Activated T-helper 2 cell treated with anti-CD3 and anti-CD28 coated beads, Interferon-gamma antibody, Interleukin-2, Interleukin-4, amounts not matched to agents 10 μg/mL and 5 μg/mL and 100 μg/mL, durations not matched to agents 14 hours and 24 hours and 36 hours (primary cell): Measurements from ENCODE around the gene TSNAXIP1. TPM values are rescaled to one million over a fixed set of nuclear protein-coding genes. Genes with fewer than 3 reads are reported as not detected.

Source experiments
- DNase-seq: peaks from one replicate; pipeline ENCODE4 v3.0.0; 2021; ENCODE audit warnings: low spot score
- H3K27ac Mint-ChIP-seq: one replicate; pipeline ENCODE4 v1.8.0; 2021; ENCODE audit warnings: mixed read lengths
- H3K27me3 Mint-ChIP-seq: one replicate; pipeline ENCODE4 v1.8.0; 2021; ENCODE audit warnings: low read depth, mixed read lengths
- H3K36me3 Mint-ChIP-seq: one replicate; pipeline ENCODE4 v1.8.0; 2021; ENCODE audit warnings: low read depth, mixed read lengths
- H3K4me1 Mint-ChIP-seq: one replicate; pipeline ENCODE4 v1.8.0; 2021; ENCODE audit warnings: low read depth, mixed read lengths
- H3K4me3 Mint-ChIP-seq: one replicate; pipeline ENCODE4 v1.8.0; 2021; ENCODE audit warnings: low read depth, mild to moderate bottlenecking, moderate library complexity, mixed read lengths
- H3K9me3 Mint-ChIP-seq: one replicate; pipeline ENCODE4 v1.8.0; 2021; ENCODE audit warnings: mixed read lengths
- intact Hi-C: fragments of 100-400 bp; cut with micrococcal nuclease; formaldehyde crosslinking; loops from one replicate; pipeline ENCODE4 v1.15.1; 2023
- total RNA-seq: library from RNA; stranded (reverse); gene quantifications from 2 replicates; pipeline ENCODE4 v1.2.3, GENCODE V29; 2022

TSNAXIP1 gene
- total RNA-seq, 1 donor from 2014 or later, result 1.0 TPM

- Mint-ChIP-seq H3K4me1 (peaks cover 21% of the 10 kb centered on the region), H3K4me3 (peak overlapping the region; percentile 83), H3K27ac (peak overlapping the region; percentile 89), H3K36me3 (peaks cover 40% of the 10 kb centered on the region), H3K9me3 (no peaks in the 10 kb centered on the region), H3K27me3 (no peaks in the 10 kb centered on the region)
- intact Hi-C loops, result loop anchor here (2.0 kb wide), 2 partner anchors 57 to 61 kb away; no protein-coding TSS in a partner anchor
- DNase-seq, result no peak
Measured at GRCh38 chr16:67873435-67874370, 67.0 kb downstream of the TSNAXIP1 start.

GRCh38 chr16:67874372-67874771, 67.7 kb downstream of the TSNAXIP1 start:
- Mint-ChIP-seq H3K9me3 (no peaks in the 10 kb centered on the region), H3K4me3 (peak overlapping the region; percentile 83), H3K36me3 (peaks cover 46% of the 10 kb centered on the region), H3K27me3 (no peaks in the 10 kb centered on the region), H3K27ac (peak overlapping the region; percentile 89), H3K4me1 (peaks cover 21% of the 10 kb centered on the region)
- no peak for DNase-seq
- intact Hi-C loops, result loop anchor here (2.0 kb wide), 1 partner anchor 60 kb away; no protein-coding TSS in a partner anchor

DNA sequence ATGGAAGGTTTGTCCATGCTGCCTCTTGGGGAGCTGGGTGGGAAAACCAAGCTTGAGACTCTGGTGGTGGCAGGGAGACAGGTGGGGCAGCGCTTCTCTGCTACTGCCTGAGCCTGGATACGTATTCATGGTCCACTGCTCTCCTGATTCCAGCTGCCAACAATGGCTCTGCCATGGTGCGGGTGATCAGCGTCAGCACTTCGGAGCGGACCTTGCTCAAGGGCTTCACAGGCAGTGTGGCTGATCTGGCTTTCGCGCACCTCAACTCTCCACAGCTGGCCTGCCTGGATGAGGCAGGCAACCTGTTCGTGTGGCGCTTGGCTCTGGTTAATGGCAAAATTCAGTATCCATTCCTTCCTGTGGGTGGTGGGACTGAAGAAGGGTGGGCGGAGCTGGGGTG, 70.4 kb downstream of the TSNAXIP1 start:
- Mint-ChIP-seq H3K27ac (no peak overlapping the region), H3K4me3 (no peak overlapping the region), H3K27me3 (no peaks in the 10 kb centered on the region), H3K4me1 (peaks cover 21% of the 10 kb centered on the region), H3K36me3 (peaks cover 61% of the 10 kb centered on the region), H3K9me3 (no peaks in the 10 kb centered on the region)
- no peak for DNase-seq
- intact Hi-C loops, result no loop called here

Other genes with a start within 250 kb of the TSNAXIP1 start
- gene CTCF, start 244.4 kb upstream of the TSNAXIP1 start, total RNA-seq, result 59.7 and 61.2 TPM in 2 replicates
- 197 and 206 TPM in 2 replicates for gene CARMIL2, start 161.7 kb upstream of the TSNAXIP1 start, total RNA-seq
- 48.9 and 57.4 TPM in 2 replicates for gene ACD, start 146.6 kb upstream of the TSNAXIP1 start, total RNA-seq
- gene PARD6A, start 145.9 kb upstream of the TSNAXIP1 start, total RNA-seq, result 10.7 and 11.5 TPM in 2 replicates
- 8.1 and 9.2 TPM in 2 replicates for gene ENKD1, start 140.1 kb upstream of the TSNAXIP1 start, total RNA-seq
- gene C16orf86, start 140.1 kb upstream of the TSNAXIP1 start, total RNA-seq, result 1.4 and 1.8 TPM in 2 replicates
- gene GFOD2, start 87.6 kb upstream of the TSNAXIP1 start, total RNA-seq, result 17.0 and 18.3 TPM in 2 replicates
- 16.5 and 17.3 TPM in 2 replicates for gene RANBP10, start 329 bp upstream of the TSNAXIP1 start, total RNA-seq
- 43.0 and 45.1 TPM in 2 replicates for gene THAP11, start 35.4 kb downstream of the TSNAXIP1 start, total RNA-seq
- gene NUTF2, start 40.0 kb downstream of the TSNAXIP1 start, total RNA-seq, result 165 and 177 TPM in 2 replicates
- gene CENPT, start 40.8 kb downstream of the TSNAXIP1 start, total RNA-seq, result 38.6 and 50.1 TPM in 2 replicates
- 102 and 105 TPM in 2 replicates for gene EDC4, start 66.2 kb downstream of the TSNAXIP1 start, total RNA-seq
- not detected in 2 replicates for gene NRN1L, start 78.0 kb downstream of the TSNAXIP1 start, total RNA-seq
- gene PSKH1, start 86.4 kb downstream of the TSNAXIP1 start, total RNA-seq, result 15.5 and 16.5 TPM in 2 replicates
- gene CTRL, start 125.0 kb downstream of the TSNAXIP1 start, total RNA-seq, result 5.6 and 6.0 TPM in 2 replicates
- 238 and 243 TPM in 2 replicates for gene PSMB10, start 130.0 kb downstream of the TSNAXIP1 start, total RNA-seq
- gene LCAT, start 137.2 kb downstream of the TSNAXIP1 start, total RNA-seq, result 20.0 and 22.0 TPM in 2 replicates
- 46.2 and 47.1 TPM in 2 replicates for gene SLC12A4, start 161.7 kb downstream of the TSNAXIP1 start, total RNA-seq
- gene DPEP3, start 173.6 kb downstream of the TSNAXIP1 start, total RNA-seq, result not detected in 2 replicates
- gene DPEP2, start 192.6 kb downstream of the TSNAXIP1 start, total RNA-seq, result 3.7 and 4.3 TPM in 2 replicates
- gene DPEP2NB, start 209.0 kb downstream of the TSNAXIP1 start, total RNA-seq, result not detected in 2 replicates
- 19.3 TPM in 2 replicates for gene DDX28, start 216.3 kb downstream of the TSNAXIP1 start, total RNA-seq
- gene DUS2, start 216.4 kb downstream of the TSNAXIP1 start, total RNA-seq, result 31.2 and 34.3 TPM in 2 replicates